ENCODE measurements around the gene SP140.

GRCh38 chr2:230323385-230324106 is 98.0 kb downstream of the SP140 start:
- no peak for TF ChIP-seq EZH2 (IDR thresholded peaks at IDR 0.05; ENCODE audit: insufficient read depth, poor library complexity, severe bottlenecking)
- no peak for TF ChIP-seq EZH2phosphoT487 (IDR thresholded peaks at IDR 0.05; ENCODE audit: insufficient read depth, low read depth)

Measured in GM23248 (cell line).